ENCODE results near the gene INTS6.

Gene INTS6

GRCh38 chr13:51453959-51454703 lies 1.3 kb upstream of the INTS6 start:
- no peak for TF ChIP-seq CTCF (IDR thresholded peaks at IDR 0.05)
- Histone ChIP-seq H3K4me3 (peak overlapping the region; percentile 80), H3K27ac (peak overlapping the region; percentile 96 to 98)
- DNase-seq (ENCODE audit: low spot score) = peak; percentile 76

GRCh38 chr13:51453207-51453958 lies 547 bp upstream of the INTS6 start:
- DNase-seq (ENCODE audit: low spot score) = no peak
- no peak for TF ChIP-seq CTCF (IDR thresholded peaks at IDR 0.05)
- peak overlapping the region; percentile 96 to 98 for H3K27ac ChIP-seq
- H3K4me3 ChIP-seq = peak overlapping the region; percentile 80

- no peak for TF ChIP-seq CTCF (IDR thresholded peaks at IDR 0.05)
Observed at GRCh38 chr13:51451467-51452360, 1.1 kb downstream of the INTS6 start.

DNA sequence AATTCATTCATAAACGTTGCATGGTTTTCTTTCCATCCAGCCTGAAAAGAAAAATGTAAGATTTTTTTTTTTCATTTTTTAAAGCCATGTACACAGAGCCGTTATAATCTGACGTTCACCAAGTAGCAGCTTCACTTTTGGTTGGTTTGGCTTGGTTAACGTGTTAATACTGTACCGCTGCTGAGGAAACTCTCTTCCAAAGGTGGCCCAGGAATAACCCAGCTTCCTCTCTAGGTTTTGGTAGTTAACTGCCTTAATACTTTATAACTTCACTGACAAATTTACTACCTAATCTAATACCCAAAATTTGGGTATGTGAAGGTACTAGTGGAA lies 1.7 kb downstream of the INTS6 start:
- TF ChIP-seq CTCF (IDR thresholded peaks at IDR 0.05) = no peak
- no peak for DNase-seq (ENCODE audit: low spot score)
- H3K27ac ChIP-seq = peak overlapping the region; percentile 100
- peak overlapping the region; percentile 97 for H3K4me3 ChIP-seq

More at GRCh38 chr13:51451467-51452360, 1.1 kb downstream of the INTS6 start:
- Histone ChIP-seq H3K27ac (peak overlapping the region; percentile 100), H3K4me3 (peak overlapping the region; percentile 97)
- DNase-seq (ENCODE audit: low spot score) = peak; percentile 90

GRCh38 chr13:51449018-51449417 lies 3.8 kb downstream of the INTS6 start:
- no peak for TF ChIP-seq CTCF (IDR thresholded peaks at IDR 0.05)
- no peak for DNase-seq (ENCODE audit: low spot score)
- no peak overlapping the region for H3K4me3 ChIP-seq
- no peak overlapping the region for H3K27ac ChIP-seq

DNA sequence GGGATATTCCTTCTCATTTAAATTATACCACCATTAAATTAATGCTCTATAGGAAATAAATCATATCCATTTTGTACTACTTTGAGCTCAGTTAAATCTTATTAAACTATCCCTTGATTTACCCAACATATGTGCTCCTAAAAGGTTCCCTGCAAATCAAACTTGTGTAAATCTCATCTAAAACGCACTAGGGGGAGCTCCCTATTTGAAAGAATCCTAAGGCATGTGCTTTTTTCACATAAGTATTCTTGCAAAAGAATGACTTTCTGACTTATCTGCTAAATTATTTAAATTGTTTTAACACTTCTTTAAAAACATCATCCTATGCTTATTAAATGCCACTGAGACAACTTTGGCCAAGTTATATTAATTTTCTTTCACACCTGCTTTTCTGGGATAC lies 7.9 kb downstream of the INTS6 start:
- no peak for DNase-seq (ENCODE audit: low spot score)
- TF ChIP-seq CTCF (IDR thresholded peaks at IDR 0.05) = no peak
- Histone ChIP-seq H3K4me3 (no peak overlapping the region), H3K27ac (no peak overlapping the region)
